OCI-LY1 (cell line): Measurements from ENCODE around the gene DHX29.
"Not testable (repeated sequence)": the region's sequence is repeated elsewhere in the genome, so short reads cannot be mapped to it uniquely, and the experiment has no call there.

Source experiments
- H2AFZ ChIP-seq: fragments of 200-600 bp; sonication (generic), shearing (Covaris generic); 2 replicates; pipeline ENCODE4 v1.6.0; 2014; ENCODE audit warnings: antibody characterized with exemption, mild to moderate bottlenecking, low read length
- H3F3A ChIP-seq: fragments of 200-600 bp; sonication (generic), shearing (Covaris generic); 2 replicates; pipeline ENCODE4 v1.6.0; 2014; ENCODE audit warnings: mild to moderate bottlenecking, antibody characterized with exemption, low read length, moderate library complexity; ENCODE audit not compliant: insufficient read depth
- H3K27ac ChIP-seq: fragments of 200-600 bp; sonication (generic); 2 replicates; pipeline ENCODE4 v1.5.1; 2014; ENCODE audit warnings: low read length, mixed run types, mild to moderate bottlenecking, low read depth; ENCODE audit not compliant: poor library complexity, severe bottlenecking
- H3K27me3 ChIP-seq: fragments of 200-600 bp; sonication (generic); 2 replicates; pipeline ENCODE4 v1.6.0; 2014; ENCODE audit warnings: antibody characterized with exemption, mild to moderate bottlenecking, low read length, moderate library complexity; ENCODE audit not compliant: insufficient read depth
- H3K36me3 ChIP-seq: fragments of 200-600 bp; sonication (generic); 2 replicates; pipeline ENCODE4 v1.6.1; 2014; ENCODE audit warnings: mild to moderate bottlenecking, antibody characterized with exemption, low read length, moderate library complexity, mixed read lengths; ENCODE audit not compliant: insufficient read depth
- H3K4me1 ChIP-seq: fragments of 200-600 bp; sonication (generic); 2 replicates; pipeline ENCODE4 v1.5.1; 2014; ENCODE audit warnings: mild to moderate bottlenecking, low read length, moderate library complexity; ENCODE audit not compliant: insufficient read depth, severe bottlenecking
- H3K4me2 ChIP-seq: fragments of 200-600 bp; sonication (generic), shearing (Covaris generic); 2 replicates; pipeline ENCODE4 v1.6.1; 2014; ENCODE audit warnings: low read length
- H3K4me3 ChIP-seq: fragments of 200-600 bp; sonication (generic); 2 replicates; pipeline ENCODE4 v1.5.1; 2014; ENCODE audit warnings: low read length, low read depth, mild to moderate bottlenecking, mixed read lengths; ENCODE audit not compliant: poor library complexity, severe bottlenecking
- H3K79me2 ChIP-seq: fragments of 200-600 bp; shearing (Covaris generic); 2 replicates; pipeline ENCODE4 v1.6.1; 2016; ENCODE audit warnings: mixed run types, low read length, mixed read lengths; ENCODE audit not compliant: insufficient read depth
- H3K9ac ChIP-seq: fragments of 200-600 bp; sonication (generic), shearing (Covaris generic); 2 replicates; pipeline ENCODE4 v1.6.1; 2014; ENCODE audit warnings: mild to moderate bottlenecking, low read length, mixed read lengths
- H3K9me2 ChIP-seq: fragments of 200-600 bp; sonication (generic), shearing (Covaris generic); 2 replicates; pipeline ENCODE4 v1.6.1; 2014; ENCODE audit warnings: low read depth, mild to moderate bottlenecking, low read length, mixed read lengths
- H3K9me3 ChIP-seq: fragments of 200-600 bp; shearing (Covaris generic); 2 replicates; pipeline ENCODE4 v1.6.1; 2014; ENCODE audit warnings: low read length, mixed read lengths
- H4K20me1 ChIP-seq: fragments of 200-600 bp; sonication (generic), shearing (Covaris generic); 2 replicates; pipeline ENCODE4 v1.6.0; 2016; ENCODE audit warnings: mild to moderate bottlenecking, low read length; ENCODE audit not compliant: insufficient read depth
- CTCF ChIP-seq: fragments of 200-600 bp; sonication (generic), shearing (Covaris generic); IDR thresholded peaks from 2 replicates; pipeline ENCODE4 v1.5.1; 2017; ENCODE audit warnings: mild to moderate bottlenecking, antibody characterized with exemption, low read length, moderate library complexity, mixed read lengths
- EZH2 ChIP-seq: fragments of 200-600 bp; sonication (generic), shearing (Covaris generic); IDR thresholded peaks from 2 replicates; pipeline ENCODE4 v1.8.0; 2017; ENCODE audit warnings: borderline replicate concordance, mixed run types, mild to moderate bottlenecking, antibody characterized with exemption, low read length, moderate library complexity, mixed read lengths

Gene DHX29

GRCh38 chr5:55320571-55320970, 13.1 kb upstream of the DHX29 start:
- no peak overlapping the region for H3K9ac ChIP-seq
- no peak overlapping the region for H3K4me2 ChIP-seq
- H3F3A ChIP-seq, result no peaks in the 10 kb centered on the region
- H3K4me1 ChIP-seq, result peaks cover 7% of the 10 kb centered on the region
- peaks cover 72% of the 10 kb centered on the region for H3K79me2 ChIP-seq
- no peaks in the 10 kb centered on the region for H3K9me2 ChIP-seq
- no peak overlapping the region for H2AFZ ChIP-seq
- no peak overlapping the region for H3K27ac ChIP-seq
- no peak overlapping the region for H3K4me3 ChIP-seq
- no peaks in the 10 kb centered on the region for H3K27me3 ChIP-seq
- no peaks in the 10 kb centered on the region; the same call in 1 of the 2 replicates for H4K20me1 ChIP-seq
- no peak for TF ChIP-seq CTCF
- no peak for TF ChIP-seq EZH2
- H3K36me3 ChIP-seq, result peaks cover 37% of the 10 kb centered on the region
- H3K9me3 ChIP-seq, result no peaks in the 10 kb centered on the region

- Histone ChIP-seq H4K20me1 (no peaks in the 10 kb centered on the region; the same call in 1 of the 2 replicates), H3K79me2 (peaks cover 83% of the 10 kb centered on the region), H3K4me2 (no peak overlapping the region), H3F3A (no peaks in the 10 kb centered on the region), H3K4me1 (peaks cover 7% of the 10 kb centered on the region), H3K4me3 (no peak overlapping the region), H3K9me2 (no peaks in the 10 kb centered on the region), H3K9ac (no peak overlapping the region), H3K27ac (no peak overlapping the region), H3K36me3 (peaks cover 43% of the 10 kb centered on the region), H2AFZ (no peak overlapping the region), H3K9me3 (0 out of 2 replicates have a peak, but pooled peaks cover 3% of the 10 kb centered on the region), H3K27me3 (no peaks in the 10 kb centered on the region)
- no peak for TF ChIP-seq EZH2
- no peak for TF ChIP-seq CTCF
Observed at GRCh38 chr5:55319491-55319890, 12.0 kb upstream of the DHX29 start.

- not testable (repeated sequence) for H3K9me2 ChIP-seq, H3F3A ChIP-seq, H2AFZ ChIP-seq, H3K4me3 ChIP-seq, H3K9ac ChIP-seq, H3K27me3 ChIP-seq, H3K4me2 ChIP-seq, H3K4me1 ChIP-seq, H4K20me1 ChIP-seq, H3K27ac ChIP-seq
- H3K9me3 ChIP-seq, result peaks cover 10% of the 10 kb centered on the region; the same call in 1 of the 2 replicates
- peaks cover 44% of the 10 kb centered on the region for H3K36me3 ChIP-seq
- peaks cover 96% of the 10 kb centered on the region for H3K79me2 ChIP-seq
Observed at GRCh38 chr5:55318237-55318636, 10.7 kb upstream of the DHX29 start.

- Histone ChIP-seq H3K27ac (no peak overlapping the region), H4K20me1 (no peaks in the 10 kb centered on the region), H3K36me3 (peaks cover 44% of the 10 kb centered on the region), H3K4me3 (no peak overlapping the region), H3K9ac (no peak overlapping the region), H3K4me2 (no peak overlapping the region), H2AFZ (no peak overlapping the region), H3K4me1 (no peaks in the 10 kb centered on the region), H3K27me3 (no peaks in the 10 kb centered on the region), H3F3A (no peaks in the 10 kb centered on the region), H3K9me2 (no peaks in the 10 kb centered on the region), H3K79me2 (peaks cover 97% of the 10 kb centered on the region), H3K9me3 (peaks cover 10% of the 10 kb centered on the region; the same call in 1 of the 2 replicates)
- no peak for TF ChIP-seq EZH2
- no peak for TF ChIP-seq CTCF
Observed at GRCh38 chr5:55316837-55317236, 9.3 kb upstream of the DHX29 start.
